Spinal cord (tissue), 10 donors: ENCODE measurements around the gene CBX6. TPM values are rescaled to one million over a fixed set of nuclear protein-coding genes. Genes with fewer than 3 reads are reported as not detected.

Source experiments
- DNase-seq, 6 donors: peaks; one replicate each; pipeline versions ENCODE4 v3.0.0 to v3.0.0-alpha.2; 2013 to 2015; ENCODE audit warnings: low spot score in 6 of 6, low read depth in 4 of 6
- H3K27ac ChIP-seq: one replicate; pipeline ENCODE4 v1.5.1; 2013; ENCODE audit warnings: low read depth, low read length, control low read depth
- H3K27me3 ChIP-seq: one replicate; pipeline ENCODE4 v1.6.1; 2013; ENCODE audit warnings: low read length; ENCODE audit not compliant: control insufficient read depth, insufficient read depth
- H3K36me3 ChIP-seq: one replicate; pipeline ENCODE4 v1.6.1; 2013; ENCODE audit warnings: low read length; ENCODE audit not compliant: control insufficient read depth, insufficient read depth
- H3K4me1 ChIP-seq: one replicate; pipeline ENCODE4 v1.6.1; 2013; ENCODE audit warnings: low read length; ENCODE audit not compliant: control insufficient read depth, insufficient read depth
- H3K4me3 ChIP-seq: one replicate; pipeline ENCODE4 v1.5.1; 2013; ENCODE audit warnings: low read depth, low read length, control low read depth
- H3K9me3 ChIP-seq: one replicate; pipeline ENCODE4 v1.6.1; 2013; ENCODE audit warnings: low read length; ENCODE audit not compliant: control insufficient read depth, insufficient read depth
- WGBS: methylation state at CpG from one replicate; pipeline ENCODE4 v1.1.5; 2013; ENCODE audit warnings: missing lambda C conversion rate; ENCODE audit not compliant: insufficient coverage; 5-methylcytosine and 5-hydroxymethylcytosine counted together
- polyA plus RNA-seq, 2 donors: library from polyadenylated mRNA; unstranded; fragments of 120-200 nt; gene quantifications; one replicate each; pipeline ENCODE4 v1.2.1, GENCODE V29; 2013; ENCODE audit not compliant: insufficient read length in 2 of 2
- total RNA-seq, 2 donors: library from RNA; depleted of rRNA in 1 of 2; stranded (reverse); fragments of 120-200 nt in 1 of 2; fragments of >200 nt in 1 of 2; gene quantifications; one replicate each; pipeline versions ENCODE4 v1.2.3 to v1.2.4, GENCODE V29; 2013 to 2014
- donor health status: healthy.

CBX6 gene
- total and polyA plus RNA-seq, 4 donors, result 38.3 to 70.0 (median 59.5) TPM

- H3K4me3 ChIP-seq, result no peak overlapping the region
- WGBS, result 90% methylated on average over 7 of the region's 8 CpGs
- H3K27ac ChIP-seq, result no peak overlapping the region
- no peaks in the 10 kb centered on the region for H3K27me3 ChIP-seq
- DNase-seq, result no peak
- H3K4me1 ChIP-seq, result peaks cover 73% of the 10 kb centered on the region
- H3K9me3 ChIP-seq, result no peaks in the 10 kb centered on the region
- peaks cover 66% of the 10 kb centered on the region for H3K36me3 ChIP-seq
These were observed 3.7 kb downstream of the CBX6 start for GRCh38 chr22:38868286-38868721.

GRCh38 chr22:38867471-38868285, 4.3 kb downstream of the CBX6 start:
- H3K9me3 ChIP-seq, result no peaks in the 10 kb centered on the region
- no peak overlapping the region for H3K4me3 ChIP-seq
- no peak overlapping the region for H3K27ac ChIP-seq
- DNase-seq, result no peak
- no peaks in the 10 kb centered on the region for H3K27me3 ChIP-seq
- H3K4me1 ChIP-seq, result peaks cover 74% of the 10 kb centered on the region
- WGBS, result 88% methylated on average over 17 of the region's 18 CpGs
- H3K36me3 ChIP-seq, result peaks cover 72% of the 10 kb centered on the region

DNA sequence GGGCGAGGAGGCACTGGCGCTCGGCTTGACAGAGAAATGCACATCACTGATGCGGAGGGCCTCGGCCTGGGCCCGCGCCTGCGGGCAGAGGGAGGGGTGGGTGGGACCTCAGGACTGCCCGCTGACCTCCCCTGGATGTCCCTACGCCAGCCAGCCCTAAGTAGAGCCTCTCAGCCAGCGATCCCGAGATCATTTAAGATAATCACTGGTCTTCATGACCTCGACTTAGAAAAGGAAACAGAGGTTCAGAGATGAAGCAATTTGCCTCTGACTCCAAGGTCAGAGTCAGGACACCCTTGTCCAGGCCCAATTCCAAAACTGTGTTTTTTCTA, 4.9 kb downstream of the CBX6 start:
- H3K36me3 ChIP-seq, result peaks cover 72% of the 10 kb centered on the region

DNA sequence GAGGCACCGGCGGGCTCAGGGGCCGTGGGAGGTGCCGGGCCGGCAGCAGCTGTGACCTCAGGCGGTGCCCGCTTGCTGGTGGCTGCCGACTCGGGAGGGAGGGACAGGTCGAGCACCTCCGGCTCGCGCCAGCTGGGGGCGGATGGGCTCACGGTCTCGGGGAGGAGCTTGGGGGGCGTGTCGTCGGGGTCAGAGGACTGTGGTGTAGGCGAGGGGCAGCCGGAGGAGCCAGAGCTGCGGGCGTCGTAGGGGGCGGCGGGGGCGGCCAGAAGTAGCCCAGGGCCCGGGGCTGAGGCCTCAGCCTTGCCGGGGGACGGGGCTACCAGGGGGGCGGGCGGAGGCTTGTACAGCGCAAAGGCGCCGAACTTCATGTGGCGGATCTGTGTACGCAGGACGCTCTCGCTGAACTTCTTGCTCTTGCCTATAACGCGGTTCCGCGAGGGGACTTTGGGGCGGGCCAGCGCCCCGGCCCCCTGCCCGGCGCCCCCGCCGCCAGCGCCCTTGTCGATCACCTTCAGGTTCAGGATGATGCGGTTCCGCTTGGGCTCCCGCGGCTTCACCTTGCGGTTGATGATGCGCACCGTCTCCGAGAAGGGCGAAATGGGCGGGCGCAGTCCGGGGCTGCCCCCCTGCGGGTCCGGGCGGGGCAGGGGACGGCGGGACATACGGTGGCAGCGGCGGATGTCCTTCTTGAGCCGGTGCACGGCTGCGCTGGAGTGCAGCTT, 5.5 kb downstream of the CBX6 start:
- Histone ChIP-seq H3K9me3 (no peaks in the 10 kb centered on the region), H3K27ac (no peak overlapping the region), H3K36me3 (peaks cover 72% of the 10 kb centered on the region), H3K4me3 (no peak overlapping the region), H3K27me3 (no peaks in the 10 kb centered on the region), H3K4me1 (peaks cover 84% of the 10 kb centered on the region)
- 58% methylated on average over 75 of the region's 75 CpGs for WGBS
- no peak for DNase-seq

More for the DNA sequence above, 4.9 kb downstream of the CBX6 start:
- Histone ChIP-seq H3K4me3 (no peak overlapping the region), H3K4me1 (peaks cover 80% of the 10 kb centered on the region), H3K27me3 (no peaks in the 10 kb centered on the region), H3K27ac (no peak overlapping the region), H3K9me3 (no peaks in the 10 kb centered on the region)
- 69% methylated on average over 12 of the region's 13 CpGs for WGBS
- DNase-seq, result no peak

DNA sequence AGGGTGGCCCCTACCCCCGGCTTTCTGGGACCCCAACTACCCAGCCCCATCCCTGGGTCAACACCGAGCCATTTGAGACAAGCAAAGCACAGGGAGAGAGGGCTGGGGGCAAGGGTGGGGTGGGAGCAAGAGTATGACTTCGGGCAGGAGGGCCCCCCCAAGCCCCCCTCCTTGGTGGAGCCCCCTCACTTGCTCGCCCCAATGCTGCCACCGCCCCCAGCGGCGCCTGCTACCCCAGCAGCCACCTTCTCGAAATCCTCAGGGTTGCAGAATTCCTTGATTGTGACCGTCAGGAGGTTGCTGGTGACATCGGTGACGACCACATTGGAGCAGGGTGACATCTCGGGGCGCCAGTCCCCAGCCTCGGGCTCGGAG, 6.0 kb downstream of the CBX6 start:
- Histone ChIP-seq H3K27ac (no peak overlapping the region), H3K36me3 (peaks cover 68% of the 10 kb centered on the region), H3K4me1 (peaks cover 87% of the 10 kb centered on the region), H3K4me3 (no peak overlapping the region), H3K27me3 (no peaks in the 10 kb centered on the region), H3K9me3 (no peaks in the 10 kb centered on the region)
- no peak for DNase-seq
- WGBS, result 66% methylated on average over 12 of the region's 15 CpGs

GRCh38 chr22:38865201-38866023, 6.6 kb downstream of the CBX6 start:
- 83% methylated on average over 16 of the region's 20 CpGs for WGBS
- DNase-seq, result no peak
- H3K36me3 ChIP-seq, result peaks cover 67% of the 10 kb centered on the region

DNA sequence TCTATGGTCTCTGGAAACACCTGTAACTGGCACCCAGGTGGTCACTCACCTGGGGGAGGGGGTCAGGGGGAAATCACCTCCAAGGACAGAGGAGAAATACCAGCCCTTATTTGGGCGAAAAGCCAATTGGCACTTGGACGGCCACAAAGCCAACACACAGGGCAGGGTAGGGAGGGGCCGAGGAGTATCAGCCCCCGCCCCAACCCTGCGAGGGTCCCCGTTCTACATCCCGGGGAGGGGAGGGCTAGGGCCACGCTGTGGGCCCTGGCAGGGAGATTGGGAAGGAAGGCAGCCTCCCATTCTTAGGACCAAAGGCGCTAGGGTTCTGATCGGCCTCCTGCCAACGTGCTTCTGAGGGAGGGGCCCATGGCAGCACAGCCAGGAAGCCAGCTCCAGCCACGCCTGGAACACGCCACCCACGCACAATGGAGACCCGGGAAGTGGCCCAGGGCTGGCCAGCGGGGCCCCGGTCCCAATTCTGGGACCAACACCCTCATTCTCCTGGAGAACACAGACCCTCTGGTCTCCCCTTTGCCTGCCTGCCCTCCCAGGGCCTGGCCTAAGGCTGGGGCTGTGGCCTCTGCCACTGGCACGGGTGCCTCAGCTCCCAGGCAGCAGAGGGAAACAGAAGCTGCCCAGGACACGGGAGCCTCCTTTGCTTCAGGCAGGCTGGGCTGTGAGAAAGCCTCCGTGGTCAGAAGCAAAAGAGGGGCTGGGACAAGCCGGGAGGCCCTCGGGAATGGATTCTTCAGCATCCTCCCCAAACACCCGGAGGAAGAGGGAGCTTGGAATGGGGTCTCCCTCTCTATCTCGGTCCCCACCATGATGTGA, 7.4 kb downstream of the CBX6 start:
- H3K27me3 ChIP-seq, result no peaks in the 10 kb centered on the region
- no peak overlapping the region for H3K4me3 ChIP-seq
- H3K36me3 ChIP-seq, result peaks cover 62% of the 10 kb centered on the region
- H3K4me1 ChIP-seq, result peaks cover 86% of the 10 kb centered on the region
- WGBS, result 45% methylated on average over 17 of the region's 24 CpGs
- H3K27ac ChIP-seq, result peak overlapping the region; percentile 30
- H3K9me3 ChIP-seq, result no peaks in the 10 kb centered on the region
- DNase-seq, result no peak

More at GRCh38 chr22:38865201-38866023, 6.6 kb downstream of the CBX6 start:
- Histone ChIP-seq H3K4me1 (peaks cover 87% of the 10 kb centered on the region), H3K9me3 (no peaks in the 10 kb centered on the region), H3K27me3 (no peaks in the 10 kb centered on the region), H3K4me3 (no peak overlapping the region), H3K27ac (no peak overlapping the region)

- no peaks in the 10 kb centered on the region for H3K9me3 ChIP-seq
- no peak overlapping the region for H3K27ac ChIP-seq
- H3K4me1 ChIP-seq, result peaks cover 77% of the 10 kb centered on the region
- 78% methylated on average over 9 of the region's 12 CpGs for WGBS
- no peak for DNase-seq
- no peak overlapping the region for H3K4me3 ChIP-seq
- H3K36me3 ChIP-seq, result peaks cover 53% of the 10 kb centered on the region
- no peaks in the 10 kb centered on the region for H3K27me3 ChIP-seq
These were observed 8.4 kb downstream of the CBX6 start for GRCh38 chr22:38863531-38864131.
